Thyroid gland (tissue), 4 donors: Measurements from ENCODE around the gene JAKMIP1. TPM values are rescaled to one million over a fixed set of nuclear protein-coding genes. Genes with fewer than 3 reads are reported as not detected.

Experiments
- DNase-seq, 2 donors: peaks; one replicate each; pipeline ENCODE4 v3.0.0-alpha.2; 2019
- H3K27ac ChIP-seq, 3 donors: fragments of 200-600 bp; sonication (generic); 1 replicate in 2 of 3; 2 replicates in 1 of 3; pipeline ENCODE4 v1.5.1; 2016 to 2019; ENCODE audit warnings: mild to moderate bottlenecking in 1 of 3, moderate library complexity in 1 of 3
- H3K27me3 ChIP-seq: fragments of 200-600 bp; sonication (generic); one replicate; pipeline ENCODE4 v1.5.1; 2019
- H3K36me3 ChIP-seq, 2 donors: fragments of 200-600 bp; sonication (generic); one replicate each; pipeline ENCODE4 v1.5.1; 2016 to 2019
- H3K4me1 ChIP-seq, 2 donors: fragments of 200-600 bp; sonication (generic); one replicate each; pipeline ENCODE4 v1.5.1; 2017 to 2019
- H3K4me3 ChIP-seq, 3 donors: fragments of 200-600 bp; sonication (generic); replicated peaks in 1 of 3; 1 replicate in 2 of 3; 2 replicates in 1 of 3; pipeline ENCODE4 v1.5.1; 2016; ENCODE audit warnings: mild to moderate bottlenecking in 1 of 3
- H3K9me3 ChIP-seq: fragments of 200-600 bp; sonication (generic); one replicate; pipeline ENCODE4 v1.5.1; 2017
- POLR2A ChIP-seq, 2 donors: fragments of 450-650 bp; IDR thresholded peaks; one replicate each; pipeline ENCODE4 v1.6.1; 2017; ENCODE audit warnings: antibody characterized with exemption in 2 of 2, mild to moderate bottlenecking in 2 of 2, moderate library complexity in 1 of 2
- WGBS, 2 donors: methylation state at CpG; one replicate each; pipeline ENCODE4 v1.1.5; 2017; 5-methylcytosine and 5-hydroxymethylcytosine counted together
- intact Hi-C: fragments of 100-400 bp; cut with DNase I; formaldehyde crosslinking; loops from one replicate; pipeline ENCODE4 v1.15.1; 2023
- total RNA-seq, 4 donors: library from RNA; depleted of rRNA; stranded (reverse); fragments of >200 nt; gene quantifications; one replicate each; pipeline ENCODE4 v1.2.3, GENCODE V29; 2016
- TF ChIP-seq, protein P1 (sequence below), 6 experiments: fragments of 200-600 bp in 3 of 6; fragments of 450-650 bp in 3 of 6; sonication (generic) in 3 of 6; IDR thresholded peaks; one replicate each; pipeline ENCODE4 v1.5.1; 2016 to 2019; ENCODE audit warnings: antibody characterized with exemption in 6 of 6, mild to moderate bottlenecking in 2 of 6, inconsistent platforms in 1 of 6, moderate library complexity in 1 of 6

The JAKMIP1 gene
- total RNA-seq, 4 donors from 2014 or later, result 0.67 to 1.9 (median 1.1) TPM

DNA sequence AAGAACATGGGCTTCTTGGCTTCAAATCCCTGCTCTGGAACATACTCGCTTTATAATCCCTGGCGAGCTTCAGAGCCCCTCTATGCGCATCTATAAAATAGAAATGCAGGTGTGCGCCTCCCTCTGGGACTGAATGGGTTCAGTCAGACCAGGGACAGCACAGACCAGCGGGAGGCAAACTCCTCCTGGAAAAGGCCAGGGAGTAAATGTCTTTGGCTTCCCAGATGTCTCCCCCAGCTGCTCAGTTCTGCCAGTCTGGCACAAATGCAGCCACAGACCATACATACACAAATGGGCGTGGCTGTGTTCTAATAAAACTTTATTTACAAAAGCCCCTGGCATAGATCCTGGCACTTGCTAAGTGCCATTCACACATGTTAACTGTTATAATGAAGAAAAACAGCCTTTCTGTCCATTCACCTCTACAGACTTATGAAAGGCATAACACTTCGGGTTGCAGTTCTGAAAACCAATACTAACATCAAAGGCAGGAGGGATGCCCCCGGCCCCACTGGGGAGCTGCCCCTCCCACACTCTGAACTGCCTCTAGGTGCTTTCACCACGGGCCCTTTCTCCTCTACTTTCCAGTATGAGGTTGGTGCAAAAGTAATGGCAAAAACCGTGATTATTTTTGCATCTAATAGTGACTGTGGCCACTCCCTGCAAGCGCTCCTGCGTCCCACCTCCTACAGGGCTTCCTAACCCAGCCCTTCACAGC lies 4.6 kb downstream of the JAKMIP1 start:
- 66% methylated on average over 12 of the region's 12 CpGs for WGBS, 2 donors
- Histone ChIP-seq H3K27me3 (peaks cover 9% of the 10 kb centered on the region), H3K4me3 (no peak overlapping the region), H3K4me1 (peaks cover 5 to 15% of the 10 kb centered on the region in 2 donors), H3K9me3 (no peaks in the 10 kb centered on the region), H3K36me3 (no peaks in the 10 kb centered on the region), H3K27ac (no peak overlapping the region)
- TF ChIP-seq POLR2A (IDR thresholded peaks at IDR 0.05), result no peak
- TF ChIP-seq, protein P1, sequence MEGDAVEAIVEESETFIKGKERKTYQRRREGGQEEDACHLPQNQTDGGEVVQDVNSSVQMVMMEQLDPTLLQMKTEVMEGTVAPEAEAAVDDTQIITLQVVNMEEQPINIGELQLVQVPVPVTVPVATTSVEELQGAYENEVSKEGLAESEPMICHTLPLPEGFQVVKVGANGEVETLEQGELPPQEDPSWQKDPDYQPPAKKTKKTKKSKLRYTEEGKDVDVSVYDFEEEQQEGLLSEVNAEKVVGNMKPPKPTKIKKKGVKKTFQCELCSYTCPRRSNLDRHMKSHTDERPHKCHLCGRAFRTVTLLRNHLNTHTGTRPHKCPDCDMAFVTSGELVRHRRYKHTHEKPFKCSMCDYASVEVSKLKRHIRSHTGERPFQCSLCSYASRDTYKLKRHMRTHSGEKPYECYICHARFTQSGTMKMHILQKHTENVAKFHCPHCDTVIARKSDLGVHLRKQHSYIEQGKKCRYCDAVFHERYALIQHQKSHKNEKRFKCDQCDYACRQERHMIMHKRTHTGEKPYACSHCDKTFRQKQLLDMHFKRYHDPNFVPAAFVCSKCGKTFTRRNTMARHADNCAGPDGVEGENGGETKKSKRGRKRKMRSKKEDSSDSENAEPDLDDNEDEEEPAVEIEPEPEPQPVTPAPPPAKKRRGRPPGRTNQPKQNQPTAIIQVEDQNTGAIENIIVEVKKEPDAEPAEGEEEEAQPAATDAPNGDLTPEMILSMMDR (IDR thresholded peaks at IDR 0.05), result no peak
- no peak for DNase-seq
- intact Hi-C loops, result no loop called here

DNA sequence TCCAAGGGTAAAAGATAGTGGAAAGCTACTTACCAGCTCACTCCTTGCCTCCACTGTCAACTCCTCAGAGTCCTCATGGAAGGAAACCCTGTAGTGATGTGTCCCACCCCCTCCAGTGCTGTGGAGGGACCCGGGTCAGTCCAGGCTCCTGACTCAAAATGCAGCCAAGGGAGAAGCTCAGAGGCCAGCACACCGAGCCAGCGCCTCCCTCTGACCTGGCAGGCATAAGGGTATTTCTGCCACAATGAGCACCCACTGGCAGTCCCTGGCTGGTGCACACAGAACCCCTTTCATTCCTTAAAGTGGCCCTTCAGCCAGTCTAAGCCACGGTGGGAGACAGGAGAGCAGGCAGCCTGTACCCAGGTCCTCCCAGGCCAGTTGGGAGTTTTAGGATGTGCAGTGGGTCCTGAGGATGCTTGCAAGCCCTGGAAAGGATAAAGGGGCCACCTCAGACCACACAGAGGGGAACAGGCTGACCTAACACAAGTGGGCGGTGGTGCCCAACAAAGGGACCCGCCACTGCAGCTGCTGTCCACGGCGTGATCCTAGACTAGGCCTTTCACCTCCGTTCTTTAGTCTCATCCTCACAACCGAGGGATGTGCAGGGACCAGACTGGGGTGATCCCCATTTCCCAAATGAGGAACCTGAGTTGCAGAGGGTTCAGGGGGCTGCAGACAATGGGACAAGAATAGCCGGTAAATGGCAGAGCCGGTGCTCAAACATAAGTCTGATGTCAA lies 5.7 kb downstream of the JAKMIP1 start:
- H3K9me3 ChIP-seq, result no peaks in the 10 kb centered on the region
- DNase-seq, result no peak
- H3K4me1 ChIP-seq, result peaks cover 5 to 10% of the 10 kb centered on the region in 2 donors
- WGBS, 2 donors, result 80 to 81% methylated on average over 12 of the region's 12 CpGs
- H3K36me3 ChIP-seq, result no peaks in the 10 kb centered on the region
- H3K27ac ChIP-seq, result no peak overlapping the region
- no peak overlapping the region for H3K4me3 ChIP-seq
- intact Hi-C loops, result no loop called here
- peaks cover 9% of the 10 kb centered on the region for H3K27me3 ChIP-seq
- TF ChIP-seq, protein P1 (IDR thresholded peaks at IDR 0.05), result no peak
- no peak for TF ChIP-seq POLR2A (IDR thresholded peaks at IDR 0.05)

DNA sequence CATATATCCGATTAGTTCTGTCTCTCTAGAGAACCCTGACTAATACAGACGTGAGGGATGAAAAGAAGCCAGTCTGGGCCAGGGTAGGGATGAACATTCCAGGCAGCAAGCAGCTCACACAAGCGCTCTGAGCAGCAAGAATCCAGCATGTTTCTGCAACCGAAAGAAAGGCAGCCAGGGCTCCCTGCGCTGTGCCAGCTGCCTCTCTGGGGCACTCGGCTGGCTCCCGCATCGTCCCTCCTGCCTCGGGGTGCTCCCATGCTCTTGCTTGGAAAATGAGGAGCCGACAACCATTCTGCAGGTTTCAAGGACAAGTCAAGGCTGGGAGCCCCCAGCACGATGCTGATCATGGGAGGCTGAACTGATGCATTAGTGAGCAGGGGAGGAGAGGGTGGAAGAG lies 7.0 kb downstream of the JAKMIP1 start:
- H3K36me3 ChIP-seq, result no peaks in the 10 kb centered on the region
- H3K27me3 ChIP-seq, result no peaks in the 10 kb centered on the region
- intact Hi-C loops, result no loop called here
- DNase-seq, result no peak
- no peak overlapping the region for H3K27ac ChIP-seq
- no peak for TF ChIP-seq POLR2A (IDR thresholded peaks at IDR 0.05)
- TF ChIP-seq, protein P1 (IDR thresholded peaks at IDR 0.05), result no peak
- H3K4me3 ChIP-seq, result no peak overlapping the region
- 70 to 78% methylated on average over 10 to 11 of the region's 11 CpGs for WGBS, 2 donors
- no peaks in the 10 kb centered on the region for H3K4me1 ChIP-seq
- no peaks in the 10 kb centered on the region for H3K9me3 ChIP-seq

DNA sequence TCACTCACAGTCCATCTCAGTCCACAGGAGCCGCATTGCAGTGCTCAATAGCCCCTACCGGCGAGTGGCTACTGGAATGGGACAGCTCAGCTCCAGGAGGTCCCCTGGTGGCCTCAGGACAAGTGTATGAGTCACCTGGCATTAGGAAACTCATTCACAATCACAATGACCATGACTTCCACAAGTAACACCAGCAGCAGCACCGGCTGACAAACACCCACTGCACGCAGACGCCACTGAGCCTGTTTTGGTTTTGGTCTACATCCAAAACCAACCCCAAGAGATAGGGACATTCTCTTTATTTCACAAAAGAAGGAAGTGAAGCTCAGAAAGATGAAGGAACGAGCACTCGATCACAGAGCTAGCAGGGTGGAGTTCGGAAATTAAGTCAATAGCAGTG lies 8.1 kb downstream of the JAKMIP1 start:
- H3K27me3 ChIP-seq, result no peaks in the 10 kb centered on the region
- no peaks in the 10 kb centered on the region for H3K9me3 ChIP-seq
- no peak overlapping the region for H3K27ac ChIP-seq
- TF ChIP-seq, protein P1 (IDR thresholded peaks at IDR 0.05), result no peak
- TF ChIP-seq POLR2A (IDR thresholded peaks at IDR 0.05), result no peak
- no peak for DNase-seq
- H3K4me1 ChIP-seq, result no peaks in the 10 kb centered on the region
- intact Hi-C loops, result no loop called here
- H3K36me3 ChIP-seq, result no peaks in the 10 kb centered on the region
- H3K4me3 ChIP-seq, result no peak overlapping the region
- WGBS, 2 donors, result 73 to 85% methylated on average over 8 to 9 of the region's 9 CpGs
